Gastrocnemius medialis (tissue), 4 donors: ENCODE data around the gene PNPLA3. TPM values are rescaled to one million over a fixed set of nuclear protein-coding genes. Genes with fewer than 3 reads are reported as not detected.
A peak's percentile ranks its signal among the peaks of the same experiment; 100 is the strongest.

Experiments
- ATAC-seq, 2 donors: fragments of 150-250 bp; one replicate each; pipeline ENCODE4 v1.9.1; 2016
- DNase-seq, 2 donors: peaks; one replicate each; pipeline ENCODE4 v3.0.0-alpha.2; 2019
- H3K27ac ChIP-seq, 4 donors: fragments of 200-600 bp; sonication (generic); 1 replicate in 1 of 4; 2 replicates in 3 of 4; pipeline ENCODE4 v1.5.1; 2016 to 2018; ENCODE audit warnings: mild to moderate bottlenecking in 2 of 4, moderate library complexity in 1 of 4
- H3K27me3 ChIP-seq, 3 donors: fragments of 200-600 bp; sonication (generic) in 2 of 3; 1 replicate in 1 of 3; 2 replicates in 2 of 3; pipeline versions ENCODE4 v1.5.1 to v1.6.0; 2016 to 2019; ENCODE audit warnings: mild to moderate bottlenecking in 1 of 3, moderate library complexity in 1 of 3
- H3K36me3 ChIP-seq, 2 donors: fragments of 200-600 bp; sonication (generic) in 1 of 2; one replicate each; pipeline ENCODE4 v1.5.1; 2017 to 2018
- H3K4me1 ChIP-seq, 2 donors: fragments of 200-600 bp; sonication (generic) in 1 of 2; one replicate each; pipeline ENCODE4 v1.5.1; 2016 to 2017; ENCODE audit warnings: mild to moderate bottlenecking in 2 of 2
- H3K4me3 ChIP-seq, 4 donors: fragments of 200-600 bp; sonication (generic) in 3 of 4; 1 replicate in 1 of 4; 2 replicates in 3 of 4; pipeline ENCODE4 v1.5.1; 2016 to 2019; ENCODE audit warnings: mild to moderate bottlenecking in 2 of 4
- H3K9me3 ChIP-seq, 3 donors: fragments of 200-600 bp; sonication (generic) in 2 of 3; 1 replicate in 1 of 3; 2 replicates in 2 of 3; pipeline ENCODE4 v1.5.1; 2016 to 2019
- POLR2A ChIP-seq, 2 donors: fragments of 450-650 bp; IDR thresholded peaks; one replicate each; pipeline ENCODE4 v1.6.1; 2017; ENCODE audit warnings: antibody characterized with exemption in 2 of 2, mild to moderate bottlenecking in 2 of 2, moderate library complexity in 2 of 2
- in situ Hi-C, 4 donors: fragments of 200-750 bp; cut with MboI; loops; one replicate each; pipeline versions ENCODE4 v1.15.0 to v1.8.0; 2017; ENCODE audit warnings: low sequenced_read_pairs in 4 of 4
- intact Hi-C: fragments of 100-400 bp; cut with DNase I; formaldehyde crosslinking; loops from one replicate; pipeline ENCODE4 v1.15.1; 2023; ENCODE audit warnings: low total_unique reads
- total RNA-seq, 4 donors: library from RNA; depleted of rRNA; stranded (reverse); fragments of >200 nt; gene quantifications; one replicate each; pipeline versions ENCODE4 v1.1.0 to v1.2.3, GENCODE V29; 2016
- TF ChIP-seq, protein P1 (sequence below), 5 experiments: fragments of 450-650 bp in 3 of 5; fragments of 200-600 bp in 2 of 5; sonication (generic) in 2 of 5; IDR thresholded peaks in 4 of 5; conservative IDR thresholded peaks in 1 of 5; 1 replicate in 4 of 5; 2 replicates in 1 of 5; pipeline ENCODE4 v1.5.1; 2016 to 2019; ENCODE audit warnings: antibody characterized with exemption in 5 of 5, mild to moderate bottlenecking in 3 of 5, moderate library complexity in 3 of 5

The PNPLA3 gene
- total RNA-seq, 4 donors from 2014 or later, result 0.58 to 2.3 (median 1.4) TPM; not detected in 1

- Histone ChIP-seq H3K4me3 (no peak overlapping the region), H3K27ac (no peak overlapping the region), H3K36me3 (no peaks in the 10 kb centered on the region), H3K27me3 (peaks cover 0 to 15% (median 7%) of the 10 kb centered on the region in 3 donors), H3K9me3 (no peaks in the 10 kb centered on the region), H3K4me1 (no peaks in the 10 kb centered on the region)
- DNase-seq (peak in 1 of 2 donors; percentile 3), ATAC-seq (no peak)
- in situ Hi-C loops, result no loop called here
- intact Hi-C loops, result loop anchor here (10.0 kb wide), 1 partner anchor 498 kb away; no protein-coding TSS in a partner anchor
- TF ChIP-seq, protein P1, sequence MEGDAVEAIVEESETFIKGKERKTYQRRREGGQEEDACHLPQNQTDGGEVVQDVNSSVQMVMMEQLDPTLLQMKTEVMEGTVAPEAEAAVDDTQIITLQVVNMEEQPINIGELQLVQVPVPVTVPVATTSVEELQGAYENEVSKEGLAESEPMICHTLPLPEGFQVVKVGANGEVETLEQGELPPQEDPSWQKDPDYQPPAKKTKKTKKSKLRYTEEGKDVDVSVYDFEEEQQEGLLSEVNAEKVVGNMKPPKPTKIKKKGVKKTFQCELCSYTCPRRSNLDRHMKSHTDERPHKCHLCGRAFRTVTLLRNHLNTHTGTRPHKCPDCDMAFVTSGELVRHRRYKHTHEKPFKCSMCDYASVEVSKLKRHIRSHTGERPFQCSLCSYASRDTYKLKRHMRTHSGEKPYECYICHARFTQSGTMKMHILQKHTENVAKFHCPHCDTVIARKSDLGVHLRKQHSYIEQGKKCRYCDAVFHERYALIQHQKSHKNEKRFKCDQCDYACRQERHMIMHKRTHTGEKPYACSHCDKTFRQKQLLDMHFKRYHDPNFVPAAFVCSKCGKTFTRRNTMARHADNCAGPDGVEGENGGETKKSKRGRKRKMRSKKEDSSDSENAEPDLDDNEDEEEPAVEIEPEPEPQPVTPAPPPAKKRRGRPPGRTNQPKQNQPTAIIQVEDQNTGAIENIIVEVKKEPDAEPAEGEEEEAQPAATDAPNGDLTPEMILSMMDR (IDR thresholded peaks at IDR 0.05 in 4 of 5, conservative IDR thresholded peaks at IDR 0.05 in 1 of 5), result peak in 2 of 5 experiments; percentile 42 to 43
- no peak for TF ChIP-seq POLR2A (IDR thresholded peaks at IDR 0.05)
These were observed 40.5 kb upstream of the PNPLA3 start for GRCh38 chr22:43883012-43883661.

DNA sequence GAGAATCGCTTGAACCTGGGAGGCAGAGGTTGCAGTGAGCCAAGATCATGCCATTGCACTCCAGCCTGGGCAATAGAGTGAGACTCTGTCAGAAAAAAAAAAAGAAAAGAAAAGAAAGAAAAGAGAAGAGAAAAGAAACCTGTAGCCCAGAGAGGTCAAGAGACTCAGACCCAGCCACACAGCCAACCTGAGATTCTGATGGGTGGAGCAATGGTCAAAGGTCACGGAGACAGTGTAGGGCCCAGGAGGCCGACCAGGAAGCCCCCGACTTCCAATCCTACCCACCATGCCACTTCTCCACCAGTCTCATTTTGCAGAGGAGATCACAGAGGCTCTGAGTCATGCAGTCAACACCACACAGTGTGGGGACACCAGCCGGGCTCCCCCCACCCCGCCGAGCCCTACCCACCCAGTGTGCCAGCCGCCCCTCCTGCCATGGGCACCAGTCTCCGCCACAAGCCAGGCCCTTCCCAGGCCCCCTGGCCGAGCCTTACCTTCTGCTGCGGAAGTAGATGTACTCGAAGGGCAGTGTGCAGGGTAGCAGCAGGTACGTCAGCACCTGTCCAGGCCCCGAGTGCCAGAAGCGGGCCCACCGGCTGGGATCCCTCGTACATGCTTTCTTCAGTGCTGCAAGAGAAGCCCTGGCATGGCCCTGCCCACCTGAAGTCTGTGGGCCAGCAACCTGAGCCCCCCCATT lies 39.7 kb upstream of the PNPLA3 start:
- no peak for TF ChIP-seq POLR2A (IDR thresholded peaks at IDR 0.05)
- TF ChIP-seq, protein P1 (IDR thresholded peaks at IDR 0.05 in 4 of 5, conservative IDR thresholded peaks at IDR 0.05 in 1 of 5), result no peak
- in situ Hi-C loops (no loop called here), intact Hi-C loops (loop anchor here (10.0 kb wide), 1 partner anchor 499 kb away; no protein-coding TSS in a partner anchor)
- ATAC-seq, result no peak
- H3K27ac ChIP-seq, result no peak overlapping the region
- peaks cover 0 to 15% (median 11%) of the 10 kb centered on the region in 3 donors for H3K27me3 ChIP-seq
- no peaks in the 10 kb centered on the region for H3K36me3 ChIP-seq
- H3K9me3 ChIP-seq, result no peaks in the 10 kb centered on the region
- H3K4me3 ChIP-seq, result no peak overlapping the region
- peak in 1 of 2 donors; percentile 6 for DNase-seq
- no peaks in the 10 kb centered on the region for H3K4me1 ChIP-seq

- peaks cover 4 to 24% (median 19%) of the 10 kb centered on the region in 3 donors for H3K27me3 ChIP-seq
- H3K9me3 ChIP-seq, result no peaks in the 10 kb centered on the region
- no peaks in the 10 kb centered on the region for H3K36me3 ChIP-seq
- peak; percentile 18 to 27 for DNase-seq
- in situ Hi-C loops, result no loop called here
- H3K4me3 ChIP-seq, result no peak overlapping the region
- intact Hi-C loops, result loop anchor here (1.0 to 10.0 kb wide), 2 partner anchors 55 to 500 kb away; no protein-coding TSS in a partner anchor
- no peaks in the 10 kb centered on the region for H3K4me1 ChIP-seq
- no peak overlapping the region for H3K27ac ChIP-seq
- no peak for TF ChIP-seq POLR2A (IDR thresholded peaks at IDR 0.05)
- TF ChIP-seq, protein P1 (IDR thresholded peaks at IDR 0.05 in 4 of 5, conservative IDR thresholded peaks at IDR 0.05 in 1 of 5), result peak in 4 of 5 experiments; percentile 33 to 75 (median 64)
- ATAC-seq, result peak in 1 of 2 donors; percentile 64
These were observed 38.8 kb upstream of the PNPLA3 start for GRCh38 chr22:43884600-43885318.

- in situ Hi-C loops (no loop called here), intact Hi-C loops (loop anchor here (1.0 to 10.0 kb wide), 2 partner anchors 56 to 500 kb away; no protein-coding TSS in a partner anchor)
- DNase-seq (no peak), ATAC-seq (no peak)
- peaks cover 9 to 30% (median 24%) of the 10 kb centered on the region in 3 donors for H3K27me3 ChIP-seq
- H3K9me3 ChIP-seq, result no peaks in the 10 kb centered on the region
- H3K27ac ChIP-seq, result no peak overlapping the region
- no peaks in the 10 kb centered on the region for H3K36me3 ChIP-seq
- no peaks in the 10 kb centered on the region for H3K4me1 ChIP-seq
- H3K4me3 ChIP-seq, result no peak overlapping the region
- TF ChIP-seq POLR2A (IDR thresholded peaks at IDR 0.05), result no peak
- TF ChIP-seq, protein P1 (IDR thresholded peaks at IDR 0.05 in 4 of 5, conservative IDR thresholded peaks at IDR 0.05 in 1 of 5), result no peak
These were observed 38.3 kb upstream of the PNPLA3 start for GRCh38 chr22:43885319-43885671.
